Endodermal cell (in vitro differentiated cells): ENCODE results near the gene POU2AF3. TPM values are rescaled to one million over a fixed set of nuclear protein-coding genes. Genes with fewer than 3 reads are reported as not detected.
A peak's percentile ranks its signal among the peaks of the same experiment; 100 is the strongest.

Source experiments
- DNase-seq: peaks from one replicate; pipeline ENCODE4 v3.0.0-alpha.2; 2017
- H3K27ac ChIP-seq: 2 replicates; pipeline ENCODE4 v1.5.1; 2013; ENCODE audit warnings: mild to moderate bottlenecking, low read depth, low read length, moderate library complexity
- H3K27me3 ChIP-seq: 2 replicates; pipeline ENCODE4 v1.6.1; 2013; ENCODE audit warnings: mild to moderate bottlenecking, low read length, moderate library complexity; ENCODE audit not compliant: insufficient read depth, control insufficient read depth, poor library complexity, severe bottlenecking
- H3K36me3 ChIP-seq: 2 replicates; pipeline ENCODE4 v1.7.0; 2013; ENCODE audit warnings: mild to moderate bottlenecking, low read length, moderate library complexity; ENCODE audit not compliant: control insufficient read depth, insufficient read depth
- H3K4me1 ChIP-seq: one replicate; pipeline ENCODE4 v1.7.0; 2013; ENCODE audit warnings: low read length; ENCODE audit not compliant: control insufficient read depth, insufficient read depth
- H3K4me3 ChIP-seq: 2 replicates; pipeline ENCODE4 v1.5.1; 2013; ENCODE audit warnings: mild to moderate bottlenecking, low read length, moderate library complexity
- H3K9ac ChIP-seq: 2 replicates; pipeline ENCODE4 v1.6.1; 2013; ENCODE audit warnings: mild to moderate bottlenecking, low read length, moderate library complexity; ENCODE audit not compliant: poor library complexity, severe bottlenecking; ENCODE audit errors: extremely low read depth
- H3K9me3 ChIP-seq: 2 replicates; pipeline ENCODE4 v1.6.1; 2013; ENCODE audit warnings: mild to moderate bottlenecking, low read length, moderate library complexity; ENCODE audit not compliant: control insufficient read depth
- H3K27ac Mint-ChIP-seq: 2 replicates; pipeline ENCODE4 v1.8.0; 2020; ENCODE audit warnings: mixed read lengths
- H3K27me3 Mint-ChIP-seq: 2 replicates; pipeline ENCODE4 v1.8.0; 2021; ENCODE audit warnings: mild to moderate bottlenecking, mixed read lengths; ENCODE audit not compliant: insufficient read depth
- H3K36me3 Mint-ChIP-seq: 2 replicates; pipeline ENCODE4 v1.8.0; 2020; ENCODE audit warnings: low read depth, mixed read lengths
- H3K4me1 Mint-ChIP-seq: 2 replicates; pipeline ENCODE4 v1.8.0; 2020; ENCODE audit warnings: mixed read lengths
- H3K4me3 Mint-ChIP-seq: 2 replicates; pipeline ENCODE4 v1.8.0; 2020; ENCODE audit warnings: mild to moderate bottlenecking, moderate library complexity, mixed read lengths
- H3K9me3 Mint-ChIP-seq: 2 replicates; pipeline ENCODE4 v1.8.0; 2020; ENCODE audit warnings: mild to moderate bottlenecking, mixed read lengths
- CTCF ChIP-seq: fragments of 200-600 bp; sonication (generic); conservative IDR thresholded peaks from 2 replicates; pipeline ENCODE4 v1.5.0; 2021; ENCODE audit warnings: antibody characterized with exemption, mild to moderate bottlenecking
- WGBS, 2 experiments: methylation state at CpG; one replicate each; pipeline versions ENCODE4 v1.1.5 to v1.1.7; 2013; ENCODE audit warnings: missing lambda C conversion rate in 2 of 2, mixed read lengths in 1 of 2; ENCODE audit not compliant: insufficient coverage in 1 of 2, insufficient read length in 1 of 2; 5-methylcytosine and 5-hydroxymethylcytosine counted together
- total RNA-seq, 2 donors: library from RNA; stranded (reverse); fragmentation: NEBNext Ultra II Directional in 1 of 2; extraction: Animal tissue kit (Norgen Biotek cat#: 25700) in 1 of 2; gene quantifications; 2 replicates in 1 of 2; 3 replicates in 1 of 2; pipeline ENCODE4 v1.2.1, GENCODE V29; 2021

The POU2AF3 gene
- total RNA-seq, 2 donors from 2014 or later = 0.55 to 1.8 TPM

GRCh38 chr11:111305876-111306275, 7.5 kb downstream of the POU2AF3 start:
- no peak for DNase-seq
- Histone ChIP-seq H3K36me3 (no peaks in the 10 kb centered on the region), H3K9me3 (no peaks in the 10 kb centered on the region), H3K27me3 (peaks cover 70% of the 10 kb centered on the region), H3K4me1 (peaks cover 6% of the 10 kb centered on the region), H3K4me3 (no peak overlapping the region), H3K9ac (no peak overlapping the region), H3K27ac (no peak overlapping the region)
- H3K27ac Mint-ChIP-seq = no peak overlapping the region
- peaks cover 29% of the 10 kb centered on the region for H3K4me1 Mint-ChIP-seq
- no peaks in the 10 kb centered on the region for H3K9me3 Mint-ChIP-seq
- H3K4me3 Mint-ChIP-seq = no peak overlapping the region
- H3K36me3 Mint-ChIP-seq = no peaks in the 10 kb centered on the region
- TF ChIP-seq CTCF = no peak
- H3K27me3 Mint-ChIP-seq = peaks cover 72% of the 10 kb centered on the region
- WGBS, 2 experiments = 89 to 96% methylated on average over 4 of the region's 4 CpGs

- Histone ChIP-seq H3K9ac (no peak overlapping the region), H3K4me1 (peaks cover 6% of the 10 kb centered on the region), H3K4me3 (no peak overlapping the region), H3K27ac (no peak overlapping the region), H3K27me3 (peaks cover 67% of the 10 kb centered on the region), H3K9me3 (no peaks in the 10 kb centered on the region), H3K36me3 (no peaks in the 10 kb centered on the region)
- Mint-ChIP-seq H3K27me3 (peaks cover 70% of the 10 kb centered on the region), H3K4me1 (peaks cover 29% of the 10 kb centered on the region), H3K9me3 (no peaks in the 10 kb centered on the region), H3K36me3 (no peaks in the 10 kb centered on the region), H3K4me3 (no peak overlapping the region), H3K27ac (no peak overlapping the region)
- no peak for DNase-seq
- WGBS, 2 experiments = 87 to 100% methylated on average over 3 to 5 of the region's 5 CpGs
- TF ChIP-seq CTCF = no peak
These were observed 8.0 kb downstream of the POU2AF3 start for GRCh38 chr11:111306321-111306720.

GRCh38 chr11:111307472-111308108, 9.2 kb downstream of the POU2AF3 start:
- peak; percentile 23 for TF ChIP-seq CTCF
- no peaks in the 10 kb centered on the region for H3K36me3 Mint-ChIP-seq
- WGBS, 2 experiments = 89 to 94% methylated on average over 3 of the region's 3 CpGs
- peaks cover 6% of the 10 kb centered on the region for H3K4me1 ChIP-seq
- H3K4me3 Mint-ChIP-seq = no peak overlapping the region
- peaks cover 57% of the 10 kb centered on the region for H3K27me3 Mint-ChIP-seq
- H3K9me3 Mint-ChIP-seq = no peaks in the 10 kb centered on the region
- no peaks in the 10 kb centered on the region for H3K36me3 ChIP-seq
- peaks cover 29% of the 10 kb centered on the region for H3K4me1 Mint-ChIP-seq
- no peak overlapping the region for H3K4me3 ChIP-seq
- no peak overlapping the region for H3K9ac ChIP-seq
- peaks cover 54% of the 10 kb centered on the region for H3K27me3 ChIP-seq
- no peak overlapping the region for H3K27ac Mint-ChIP-seq
- no peaks in the 10 kb centered on the region for H3K9me3 ChIP-seq
- H3K27ac ChIP-seq = no peak overlapping the region
- DNase-seq = no peak
